ENCODE data around the gene ERVH48-1. TPM values are rescaled to one million over a fixed set of nuclear protein-coding genes. Genes with fewer than 3 reads are reported as not detected.
A peak's percentile ranks its signal among the peaks of the same experiment; 100 is the strongest.

Gene ERVH48-1
- total RNA-seq, 1 experiment from 2014 or later = not detected

- TF ChIP-seq CTCF (IDR thresholded peaks at IDR 0.05; ENCODE audit: unreplicated experiment) = no peak
- Mint-ChIP-seq H3K27me3 (ENCODE audit: insufficient read depth, unreplicated experiment) (no peaks in the 10 kb centered on the region), H3K4me3 (ENCODE audit: unreplicated experiment) (no peak overlapping the region), H3K27ac (ENCODE audit: low read depth, unreplicated experiment) (no peak overlapping the region), H3K4me1 (ENCODE audit: insufficient read depth, unreplicated experiment) (peaks cover 2% of the 10 kb centered on the region), H3K36me3 (ENCODE audit: insufficient read depth, unreplicated experiment) (peaks cover 1% of the 10 kb centered on the region), H3K9me3 (ENCODE audit: unreplicated experiment) (no peaks in the 10 kb centered on the region)
- ChIA-PET POLR2A (interaction anchor here (7.6 kb wide), 1 partner anchor 7 kb away, joined by 105 read pairs; the partner anchor contains the start of gene WDR4), CTCF (no interaction called here)
- BruUV-seq (replicated peaks) = no TSS peak
- DNase-seq (ENCODE audit: unreplicated experiment) = no peak
- intact Hi-C loops (cut with micrococcal nuclease) = no loop called here
Measured at GRCh38 chr21:42887326-42887725, 38.1 kb downstream of the ERVH48-1 start.

- Mint-ChIP-seq H3K36me3 (ENCODE audit: insufficient read depth, unreplicated experiment) (peaks cover 8% of the 10 kb centered on the region), H3K9me3 (ENCODE audit: unreplicated experiment) (no peaks in the 10 kb centered on the region), H3K4me3 (ENCODE audit: unreplicated experiment) (no peak overlapping the region), H3K4me1 (ENCODE audit: insufficient read depth, unreplicated experiment) (peaks cover 10% of the 10 kb centered on the region), H3K27me3 (ENCODE audit: insufficient read depth, unreplicated experiment) (no peaks in the 10 kb centered on the region), H3K27ac (ENCODE audit: low read depth, unreplicated experiment) (no peak overlapping the region)
- DNase-seq (ENCODE audit: unreplicated experiment) = no peak
- TF ChIP-seq CTCF (IDR thresholded peaks at IDR 0.05; ENCODE audit: unreplicated experiment) = no peak
- intact Hi-C loops (cut with micrococcal nuclease) = no loop called here
- CTCF ChIA-PET = no interaction called here
- POLR2A ChIA-PET = no interaction called here
- no TSS peak for BruUV-seq (replicated peaks)
Measured at GRCh38 chr21:42883921-42884320, 41.5 kb downstream of the ERVH48-1 start.

DNA sequence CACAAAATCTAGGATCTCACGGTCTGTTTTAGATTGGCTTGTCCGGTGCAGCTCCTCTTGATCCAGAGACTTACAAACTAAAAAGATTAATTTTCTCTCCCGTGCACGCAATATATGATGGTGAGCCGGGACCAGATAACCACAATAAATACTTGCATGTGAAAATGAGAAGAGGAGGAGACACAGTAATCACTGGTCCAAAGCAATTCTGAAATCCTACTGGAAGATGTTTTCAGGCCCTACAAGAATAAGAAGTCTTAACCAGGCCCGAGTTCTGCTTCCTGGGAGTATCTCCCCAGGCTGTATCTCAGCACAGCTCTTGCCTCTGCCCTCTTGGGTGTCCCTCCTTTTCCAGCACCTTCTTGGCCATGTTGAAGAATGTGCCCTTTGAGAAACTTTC lies 45.1 kb downstream of the ERVH48-1 start:
- ChIA-PET POLR2A (interaction anchor here (0.7 to 5.3 kb wide), 2 partner anchors 11 to 41 kb away, joined by 3 to 105 read pairs; partner anchors contain the start of gene NDUFV3), CTCF (interaction anchor here (1.5 kb wide), 1 partner anchor 287 kb away, joined by 8 read pairs; no protein-coding TSS in a partner anchor)
- Mint-ChIP-seq H3K4me3 (ENCODE audit: unreplicated experiment) (peak overlapping the region; percentile 93), H3K36me3 (ENCODE audit: insufficient read depth, unreplicated experiment) (peaks cover 37% of the 10 kb centered on the region), H3K27me3 (ENCODE audit: insufficient read depth, unreplicated experiment) (no peaks in the 10 kb centered on the region), H3K27ac (ENCODE audit: low read depth, unreplicated experiment) (peak overlapping the region; percentile 94), H3K9me3 (ENCODE audit: unreplicated experiment) (no peaks in the 10 kb centered on the region), H3K4me1 (ENCODE audit: insufficient read depth, unreplicated experiment) (peaks cover 10% of the 10 kb centered on the region)
- DNase-seq (ENCODE audit: unreplicated experiment) = no peak
- intact Hi-C loops (cut with micrococcal nuclease) = no loop called here
- no TSS peak for BruUV-seq (replicated peaks)
- TF ChIP-seq CTCF (IDR thresholded peaks at IDR 0.05; ENCODE audit: unreplicated experiment) = no peak

DNA sequence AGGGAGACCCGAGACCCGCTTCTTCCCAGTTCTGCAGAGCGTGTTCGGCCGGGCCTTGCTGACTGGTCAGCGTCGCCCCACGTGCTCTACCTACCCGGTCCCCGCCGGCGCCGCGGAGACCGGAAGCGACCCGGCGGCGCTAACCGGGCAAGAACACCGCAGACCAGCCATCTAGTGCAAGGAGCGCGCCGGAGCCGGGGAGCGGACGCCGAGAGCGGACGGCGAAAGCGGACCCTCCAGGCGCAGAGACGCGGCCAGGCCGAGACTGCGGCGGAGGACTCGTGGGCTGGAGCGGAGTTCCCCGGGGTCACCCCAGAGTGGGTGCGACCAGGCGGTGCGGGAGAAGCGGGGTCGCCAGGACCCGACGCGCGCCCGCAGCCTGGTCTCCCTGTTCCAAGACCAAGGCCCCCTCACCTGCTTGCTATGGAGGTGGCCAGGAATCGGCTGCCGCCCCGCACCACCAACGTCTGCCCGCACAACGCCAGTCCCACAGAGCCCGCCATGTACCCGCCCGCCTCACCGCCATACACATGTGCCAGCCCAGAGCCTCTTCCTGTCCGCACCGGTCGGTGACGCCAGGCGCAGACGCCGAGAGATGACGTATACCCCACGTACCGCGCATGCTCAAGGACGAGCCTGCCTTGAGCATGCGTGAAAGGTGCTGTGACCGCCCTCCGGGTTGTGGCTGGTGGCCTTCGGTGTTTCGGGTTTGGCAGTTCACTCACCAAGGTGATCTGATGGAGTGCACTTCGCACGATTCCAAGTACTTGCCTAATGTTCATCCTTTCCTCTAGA lies 46.2 kb downstream of the ERVH48-1 start, which contains the start of gene WDR4:
Gene WDR4 (minus strand): TSS at position 547 of the 795 bp plus-strand sequence. CDS start 44 bp downstream, at position 503.
- BruUV-seq (replicated peaks) = TSS peak; percentile 61
- ChIA-PET CTCF (interaction anchor here (1.1 to 1.5 kb wide), 2 partner anchors 13 to 286 kb away, joined by 4 to 8 read pairs; no protein-coding TSS in a partner anchor), POLR2A (interaction anchor here (0.7 to 5.3 kb wide), 7 partner anchors 9 to 118 kb away, joined by 3 to 105 read pairs (median 3); partner anchors contain the start of gene NDUFV3)
- Mint-ChIP-seq H3K36me3 (ENCODE audit: insufficient read depth, unreplicated experiment) (peaks cover 48% of the 10 kb centered on the region), H3K27ac (ENCODE audit: low read depth, unreplicated experiment) (peak within 1 kb of the TSS; percentile 94), H3K9me3 (ENCODE audit: unreplicated experiment) (no peaks in the 10 kb centered on the region), H3K27me3 (ENCODE audit: insufficient read depth, unreplicated experiment) (no peaks in the 10 kb centered on the region), H3K4me1 (ENCODE audit: insufficient read depth, unreplicated experiment) (peaks cover 10% of the 10 kb centered on the region), H3K4me3 (ENCODE audit: unreplicated experiment) (peak within 1 kb of the TSS; percentile 93)
- intact Hi-C loops (cut with micrococcal nuclease) = no loop called here
- no peak for TF ChIP-seq CTCF (IDR thresholded peaks at IDR 0.05; ENCODE audit: unreplicated experiment)
- peak; percentile 96 for DNase-seq (ENCODE audit: unreplicated experiment)
